ENCODE measurements around the gene SYNGR2. TPM values are rescaled to one million over a fixed set of nuclear protein-coding genes. Genes with fewer than 3 reads are reported as not detected.

Gene SYNGR2
- total RNA-seq, 4 donors from 2014 or later: 63.1 to 164 (median 124) TPM

DNA sequence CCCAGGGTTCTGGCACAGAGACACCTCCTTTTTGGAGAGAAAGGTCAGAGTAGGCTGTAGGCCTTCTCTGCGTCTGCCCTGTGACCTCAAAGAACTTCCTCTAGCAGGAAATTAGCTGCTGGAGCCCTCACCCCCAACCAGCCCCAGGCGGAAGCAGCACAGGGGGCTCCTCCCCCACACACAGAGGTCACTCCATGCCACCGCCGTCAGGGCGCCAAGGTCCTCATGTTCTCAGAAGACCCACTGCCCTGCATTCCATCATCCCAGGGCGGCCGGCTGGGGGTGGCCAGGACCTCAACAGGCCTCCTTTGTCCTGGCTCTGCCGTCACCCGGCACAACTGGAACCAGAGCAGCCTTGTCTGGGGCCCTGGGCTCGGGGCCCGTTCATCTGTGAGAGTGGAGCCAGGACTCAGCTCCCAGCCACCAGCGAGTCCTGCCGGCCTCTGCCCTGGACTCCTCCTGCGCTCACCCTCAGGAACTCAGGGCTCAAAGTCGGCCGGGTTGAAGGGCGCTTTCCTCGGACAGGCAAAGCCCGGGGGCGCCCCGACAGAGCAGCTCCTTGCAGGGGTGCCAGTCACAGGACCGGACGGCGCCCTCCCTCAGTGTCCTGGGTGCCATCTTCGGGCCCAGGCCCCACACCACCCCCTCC is 41.0 kb upstream of the SYNGR2 start:
- H3K27ac ChIP-seq (replicated peaks in 1 of 4): peak overlapping the region; percentile 71 to 86 (median 78)
- H3K9me3 ChIP-seq: no peaks in the 10 kb centered on the region
- peaks cover 70 to 83% (median 78%) of the 10 kb centered on the region in 4 donors for H3K4me1 ChIP-seq
- 14% methylated on average over 1 of the region's 25 CpGs for WGBS
- H3K27me3 ChIP-seq: peaks cover 5 to 57% (median 14%) of the 10 kb centered on the region in 4 donors
- peak; percentile 48 to 62 for TF ChIP-seq POLR2AphosphoS5 (IDR thresholded peaks at IDR 0.05)
- no peak for TF ChIP-seq EP300 (IDR thresholded peaks at IDR 0.05)
- no peak for TF ChIP-seq POLR2A (IDR thresholded peaks at IDR 0.05; ENCODE audit: low read depth)
- TF ChIP-seq, protein P1, sequence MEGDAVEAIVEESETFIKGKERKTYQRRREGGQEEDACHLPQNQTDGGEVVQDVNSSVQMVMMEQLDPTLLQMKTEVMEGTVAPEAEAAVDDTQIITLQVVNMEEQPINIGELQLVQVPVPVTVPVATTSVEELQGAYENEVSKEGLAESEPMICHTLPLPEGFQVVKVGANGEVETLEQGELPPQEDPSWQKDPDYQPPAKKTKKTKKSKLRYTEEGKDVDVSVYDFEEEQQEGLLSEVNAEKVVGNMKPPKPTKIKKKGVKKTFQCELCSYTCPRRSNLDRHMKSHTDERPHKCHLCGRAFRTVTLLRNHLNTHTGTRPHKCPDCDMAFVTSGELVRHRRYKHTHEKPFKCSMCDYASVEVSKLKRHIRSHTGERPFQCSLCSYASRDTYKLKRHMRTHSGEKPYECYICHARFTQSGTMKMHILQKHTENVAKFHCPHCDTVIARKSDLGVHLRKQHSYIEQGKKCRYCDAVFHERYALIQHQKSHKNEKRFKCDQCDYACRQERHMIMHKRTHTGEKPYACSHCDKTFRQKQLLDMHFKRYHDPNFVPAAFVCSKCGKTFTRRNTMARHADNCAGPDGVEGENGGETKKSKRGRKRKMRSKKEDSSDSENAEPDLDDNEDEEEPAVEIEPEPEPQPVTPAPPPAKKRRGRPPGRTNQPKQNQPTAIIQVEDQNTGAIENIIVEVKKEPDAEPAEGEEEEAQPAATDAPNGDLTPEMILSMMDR (IDR thresholded peaks at IDR 0.05): no peak
- no peak for DNase-seq (ENCODE audit: extremely low spot score)
- peak overlapping the region; percentile 70 to 82 (median 73) for H3K4me3 ChIP-seq
- H3K36me3 ChIP-seq: peaks cover 0 to 39% (median 32%) of the 10 kb centered on the region in 4 donors
- intact Hi-C loops (cut with DNase I): no loop called here

DNA sequence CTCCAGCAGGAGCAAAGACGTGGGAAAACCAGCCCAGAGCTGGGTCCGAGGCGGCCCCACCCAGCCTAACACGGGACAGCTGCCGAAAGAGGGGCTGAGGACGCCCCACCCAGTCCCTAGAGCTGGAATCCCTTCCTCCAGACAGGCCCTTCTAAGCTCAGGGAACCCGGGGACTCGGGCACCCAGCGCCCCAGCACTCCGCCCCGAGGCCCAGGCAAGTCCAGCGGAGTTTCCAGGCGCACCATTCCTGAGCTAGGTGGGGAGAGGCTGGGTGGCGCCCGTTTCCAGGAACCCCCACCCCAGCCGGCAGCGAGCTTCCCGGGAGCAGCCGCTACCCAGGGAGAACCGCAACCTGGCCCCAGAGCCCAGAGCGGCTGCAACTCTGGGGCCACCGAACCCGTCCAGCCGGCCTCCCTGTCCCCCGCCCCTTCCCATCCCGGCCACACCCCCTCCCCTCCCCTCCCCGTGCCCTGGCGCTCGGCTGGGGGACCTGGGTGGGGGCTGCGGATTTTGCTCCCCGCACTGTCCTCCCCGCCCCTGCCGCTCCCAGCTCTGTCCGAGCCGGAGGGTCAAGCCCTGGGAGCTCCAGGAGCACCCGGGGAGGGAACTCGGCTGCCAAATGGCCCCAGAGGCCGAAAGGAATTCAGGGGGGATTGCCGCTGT is 40.4 kb upstream of the SYNGR2 start:
- TF ChIP-seq EP300 (IDR thresholded peaks at IDR 0.05) (no peak), POLR2AphosphoS5 (IDR thresholded peaks at IDR 0.05) (no peak), POLR2A (IDR thresholded peaks at IDR 0.05; ENCODE audit: low read depth) (no peak)
- TF ChIP-seq, protein P1 (IDR thresholded peaks at IDR 0.05): no peak
- Histone ChIP-seq H3K27ac (replicated peaks in 1 of 4) (peak overlapping the region; percentile 71 to 86 (median 78)), H3K4me1 (peaks cover 70 to 86% (median 82%) of the 10 kb centered on the region in 4 donors), H3K27me3 (peaks cover 5 to 59% (median 14%) of the 10 kb centered on the region in 4 donors), H3K4me3 (peak overlapping the region; percentile 70 to 82 (median 73)), H3K9me3 (no peaks in the 10 kb centered on the region), H3K36me3 (peaks cover 0 to 33% (median 25%) of the 10 kb centered on the region in 4 donors)
- intact Hi-C loops (cut with DNase I): no loop called here
- WGBS: no CpG with 5 or more reads among the region's 39 CpGs
- DNase-seq (ENCODE audit: extremely low spot score): no peak

DNA sequence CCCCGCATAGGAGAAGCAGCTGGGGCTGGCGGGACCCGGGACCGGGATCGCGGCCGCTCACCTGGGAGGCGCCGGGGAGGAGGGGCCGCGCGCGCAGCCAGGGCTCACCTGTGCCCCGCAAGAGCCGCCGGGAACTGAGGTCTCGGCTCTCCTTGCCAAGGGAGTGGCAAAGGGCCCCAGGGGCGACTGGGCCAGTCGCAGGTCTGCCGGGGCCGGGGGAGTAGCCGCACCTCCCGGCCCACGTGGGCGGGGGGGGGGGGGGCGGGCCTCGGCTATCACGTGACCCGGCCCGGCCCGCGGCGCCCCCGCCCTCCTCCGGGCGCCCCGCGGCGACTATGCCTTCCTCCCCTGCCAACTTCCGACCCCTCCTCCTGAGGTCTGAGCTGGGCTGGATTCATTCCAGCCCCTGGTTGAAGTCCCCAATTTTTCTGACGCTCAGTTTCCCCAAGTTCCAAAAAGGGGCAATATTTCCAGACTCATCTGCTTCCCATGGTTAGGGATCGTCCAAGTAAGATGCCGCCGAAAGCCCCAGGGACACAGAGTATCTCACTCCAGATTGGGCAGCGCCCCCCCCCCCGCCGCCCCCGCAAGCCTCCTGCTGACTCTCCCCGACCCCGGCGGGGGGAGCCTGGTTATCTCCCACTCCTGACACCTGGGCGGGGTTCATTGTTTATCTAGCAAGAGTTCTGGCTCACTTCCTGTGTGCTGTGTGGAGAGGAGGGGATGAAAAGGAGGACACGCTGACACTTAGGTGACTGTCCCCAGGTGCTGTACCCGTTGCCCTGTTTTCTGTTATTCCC is 39.6 kb upstream of the SYNGR2 start, which contains the start of gene TMC6:
TSS of gene TMC6 (minus strand) at position 205 of the 800 bp plus-strand sequence. CDS start 1,923 bp downstream, outside the sequence.
- 12% methylated on average over 21 of the region's 54 CpGs for WGBS
- Histone ChIP-seq H3K9me3 (no peaks in the 10 kb centered on the region), H3K4me3 (peak within 1 kb of the TSS; percentile 70 to 82 (median 73)), H3K27ac (replicated peaks in 1 of 4) (peak within 1 kb of the TSS; percentile 71 to 86 (median 78)), H3K4me1 (peaks cover 70 to 90% (median 86%) of the 10 kb centered on the region in 4 donors), H3K27me3 (peaks cover 5 to 59% (median 14%) of the 10 kb centered on the region in 4 donors), H3K36me3 (peaks cover 0 to 25% (median 21%) of the 10 kb centered on the region in 4 donors)
- TF ChIP-seq POLR2AphosphoS5 (IDR thresholded peaks at IDR 0.05): peak in 1 of 2 donors; percentile 41
- TF ChIP-seq, protein P1 (IDR thresholded peaks at IDR 0.05): no peak
- intact Hi-C loops (cut with DNase I): no loop called here
- DNase-seq (ENCODE audit: extremely low spot score): no peak

DNA sequence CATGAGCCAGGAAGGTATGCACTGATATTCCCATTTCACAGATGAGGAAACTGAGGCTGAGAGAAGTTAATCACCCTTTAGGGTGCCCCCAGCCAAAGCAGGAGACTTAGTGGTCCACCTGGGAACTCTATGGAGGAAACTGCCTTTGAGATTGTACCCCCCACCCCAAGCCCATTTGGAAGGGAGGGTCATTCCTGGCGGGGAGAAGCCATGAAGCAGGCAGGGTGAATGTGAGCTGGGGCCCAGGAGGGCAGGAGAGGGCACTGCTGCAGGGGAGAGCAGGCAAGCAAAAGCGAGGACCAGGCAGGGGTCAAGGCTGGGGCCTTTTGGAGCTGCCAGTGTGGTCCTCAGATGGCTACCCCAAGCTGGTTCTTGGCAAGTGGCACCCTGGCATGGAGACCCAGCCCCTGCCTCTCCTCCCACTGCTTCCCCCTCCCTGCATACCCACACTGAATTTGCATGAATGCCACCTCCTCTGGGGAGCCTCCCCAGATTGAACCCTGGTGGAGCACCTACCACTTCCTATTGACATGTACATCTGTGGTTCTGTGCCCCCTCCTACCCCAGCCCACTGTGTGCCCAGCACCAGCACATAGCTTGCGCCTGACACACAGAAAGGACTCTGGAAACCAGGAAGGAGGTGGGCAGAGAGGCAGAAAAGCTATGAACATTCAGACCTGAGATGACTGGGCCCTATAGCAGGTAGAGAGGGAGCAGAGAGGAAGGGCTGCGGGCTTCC is 38.9 kb upstream of the SYNGR2 start:
- 90% methylated on average over 4 of the region's 4 CpGs for WGBS
- peak overlapping the region in 2 of 4 donors; percentile 70 to 82 for H3K4me3 ChIP-seq
- TF ChIP-seq POLR2A (IDR thresholded peaks at IDR 0.05; ENCODE audit: low read depth) (no peak), POLR2AphosphoS5 (IDR thresholded peaks at IDR 0.05) (no peak), EP300 (IDR thresholded peaks at IDR 0.05) (no peak)
- TF ChIP-seq, protein P1 (IDR thresholded peaks at IDR 0.05): no peak

More for the DNA sequence above, 38.9 kb upstream of the SYNGR2 start:
- DNase-seq (ENCODE audit: extremely low spot score): no peak
- peaks cover 0 to 18% (median 14%) of the 10 kb centered on the region in 4 donors for H3K36me3 ChIP-seq
- H3K27ac ChIP-seq (replicated peaks in 1 of 4): peak overlapping the region in 3 of 4 donors; percentile 71 to 86 (median 76)
- peaks cover 65 to 93% (median 86%) of the 10 kb centered on the region in 4 donors for H3K4me1 ChIP-seq
- intact Hi-C loops (cut with DNase I): no loop called here
- no peaks in the 10 kb centered on the region for H3K9me3 ChIP-seq
- peaks cover 5 to 59% (median 14%) of the 10 kb centered on the region in 4 donors for H3K27me3 ChIP-seq
